GM12878 (cell line): ENCODE results near the gene OSBPL10. TPM values are rescaled to one million over a fixed set of nuclear protein-coding genes. Genes with fewer than 3 reads are reported as not detected.

Experiments
- ATAC-seq: fragments of 200-7000 bp; cut with Tn5 transposase; 3 replicates; pipeline ENCODE4 v1.9.1; 2020; ENCODE audit warnings: mild to moderate bottlenecking, moderate library complexity
- BruUV-seq: library from RNA; stranded (reverse); fragments of 400-500 nt; replicated peaks from 2 replicates; lab custom pipeline; 2021; lab: Mats Ljungman, UMichigan
- CTCF ChIA-PET: fragments of 300-600 bp; sonication (Branson Sonifier 250); formaldehyde crosslinking; extraction: SDS; loops from one replicate; lab custom pipeline; 2021; ENCODE audit warnings: inconsistent platforms; lab: Yijun Ruan, JAX
- POLR2A ChIA-PET: fragments of 350-600 bp; formaldehyde crosslinking; extraction: SDS; loops from one replicate; lab custom pipeline; 2021; ENCODE audit warnings: inconsistent platforms; lab: Charles Lee
- RAD21 ChIA-PET: fragments of 300-600 bp; sonication (Branson Sonifier 250); formaldehyde crosslinking; loops from one replicate; lab custom pipeline; 2023; ENCODE audit warnings: antibody characterized with exemption; ENCODE audit not compliant: unreplicated experiment; lab: Charles Lee
- SMC1A ChIA-PET: fragments of 300-600 bp; sonication (Branson Sonifier 250); formaldehyde crosslinking; loops from one replicate; lab custom pipeline; 2023; ENCODE audit not compliant: unreplicated experiment, uncharacterized antibody; lab: Charles Lee
- DNase-seq: peaks from one replicate; pipeline ENCODE4 v3.0.0-alpha.2; 2011; ENCODE audit warnings: low read depth, low spot score
- FAIRE-seq: peaks from 3 replicates; lab custom pipeline; 2011; peaks lifted over from hg19 to GRCh38; lab: Jason Lieb, UNC
- H2AFZ ChIP-seq: 2 replicates; pipeline ENCODE4 v1.6.0; 2011; ENCODE audit warnings: low read depth, low read length, control low read depth; ENCODE audit not compliant: control insufficient read depth
- H3K27ac ChIP-seq: 2 replicates; pipeline ENCODE4 v1.5.1; 2011; ENCODE audit warnings: control low read depth; ENCODE audit not compliant: control insufficient read depth, insufficient read depth
- H3K27me3 ChIP-seq, 2 experiments: replicated peaks in 1 of 2; 2 replicates each; pipeline versions ENCODE4 v1.6.0 to v1.6.1; 2011; ENCODE audit warnings: low read length in 1 of 2; ENCODE audit not compliant: control insufficient read depth in 2 of 2, insufficient read depth in 2 of 2
- H3K36me3 ChIP-seq, 2 experiments: 2 replicates each; pipeline ENCODE4 v1.5.1; 2011; ENCODE audit warnings: low read length in 1 of 2; ENCODE audit not compliant: control insufficient read depth in 2 of 2, insufficient read depth in 2 of 2
- H3K4me1 ChIP-seq: 2 replicates; pipeline ENCODE4 v1.6.1; 2011; ENCODE audit warnings: mild to moderate bottlenecking, low read length, moderate library complexity, mixed read lengths; ENCODE audit not compliant: control insufficient read depth, insufficient read depth
- H3K4me2 ChIP-seq: 2 replicates; pipeline ENCODE4 v1.6.0; 2011; ENCODE audit warnings: control low read depth; ENCODE audit not compliant: control insufficient read depth, insufficient read depth
- H3K4me3 ChIP-seq: fragments of 200-600 bp; sonication (generic); 2 replicates; pipeline ENCODE4 v1.5.1; 2016
- H3K79me2 ChIP-seq: 2 replicates; pipeline ENCODE4 v1.6.0; 2011; ENCODE audit warnings: low read length; ENCODE audit not compliant: control insufficient read depth, insufficient read depth
- H3K9ac ChIP-seq: 2 replicates; pipeline ENCODE4 v1.8.0; 2011; ENCODE audit warnings: low read length, control low read depth, mixed read lengths; ENCODE audit not compliant: control insufficient read depth, insufficient read depth
- H3K9me3 ChIP-seq: replicated peaks from 3 replicates; pipeline ENCODE4 v1.5.1; 2011; ENCODE audit warnings: mild to moderate bottlenecking, low read length; ENCODE audit not compliant: control insufficient read depth, insufficient read depth
- H4K20me1 ChIP-seq: 2 replicates; pipeline ENCODE4 v1.6.0; 2011; ENCODE audit not compliant: control insufficient read depth, insufficient read depth
- CREM ChIP-seq: IDR thresholded peaks from 2 replicates; pipeline ENCODE4 v1.6.1; 2014; ENCODE audit warnings: antibody characterized with exemption, low read depth
- EED ChIP-seq: sonication (generic); IDR thresholded peaks from 2 replicates; pipeline ENCODE4 v1.6.1; 2016; ENCODE audit warnings: antibody characterized with exemption, low read depth
- FOXK2 ChIP-seq: fragments of 450-650 bp; IDR thresholded peaks from 2 replicates; pipeline ENCODE4 v1.6.1; 2017; ENCODE audit warnings: mild to moderate bottlenecking, moderate library complexity
- HDAC6 ChIP-seq: fragments of 200-600 bp; sonication (generic); IDR thresholded peaks from one replicate; pipeline ENCODE4 v1.8.0; 2017; ENCODE audit warnings: antibody characterized with exemption; ENCODE audit not compliant: unreplicated experiment
- MAX ChIP-seq: IDR thresholded peaks from 2 replicates; pipeline ENCODE4 v1.6.1; 2012; ENCODE audit warnings: low read depth, low read length, improper control_type of control experiment
- MEF2A ChIP-seq: IDR thresholded peaks from 2 replicates; pipeline ENCODE4 v1.6.1; 2011; ENCODE audit warnings: low read depth, mild to moderate bottlenecking, low read length, moderate library complexity; ENCODE audit not compliant: insufficient read depth
- POU2F2 ChIP-seq: IDR thresholded peaks from 3 replicates; pipeline ENCODE4 v1.6.1; 2011; ENCODE audit warnings: low read depth, mild to moderate bottlenecking, low read length, borderline replicate concordance
- RB1 ChIP-seq: fragments of 450-650 bp; formaldehyde crosslinking; IDR thresholded peaks from 2 replicates; pipeline ENCODE4 v1.6.1; 2017; ENCODE audit warnings: mild to moderate bottlenecking, borderline replicate concordance
- RFX5 ChIP-seq: IDR thresholded peaks from 2 replicates; pipeline ENCODE4 v1.6.1; 2011; ENCODE audit warnings: low read depth, low read length, improper control_type of control experiment
- SIN3A ChIP-seq: IDR thresholded peaks from 2 replicates; pipeline ENCODE4 v1.6.1; 2012; ENCODE audit warnings: low read depth, low read length, improper control_type of control experiment
- ZNF217 ChIP-seq: fragments of 450-650 bp; IDR thresholded peaks from 2 replicates; pipeline ENCODE4 v1.6.1; 2017; ENCODE audit warnings: antibody characterized with exemption, mild to moderate bottlenecking
- WGBS: methylation state at CpG from one replicate; pipeline ENCODE4 v1.1.6; 2016; ENCODE audit warnings: low lambda C conversion rate; ENCODE audit not compliant: insufficient replicate concordance, insufficient coverage; ENCODE audit errors: missing lambda C conversion rate; 5-methylcytosine and 5-hydroxymethylcytosine counted together
- in situ Hi-C: fragments of 300-500 bp; cut with MboI; formaldehyde crosslinking; loops from 9 replicates; pipeline ENCODE4 v1.14.3; 2018; ENCODE audit warnings: mixed read lengths
- intact Hi-C: fragments of 100-400 bp; cut with micrococcal nuclease; formaldehyde crosslinking; loops from one replicate; pipeline ENCODE4 v1.14.2; 2022; ENCODE audit not compliant: unreplicated experiment
- polyA plus RNA-seq, 11 experiments: library from polyadenylated mRNA; depleted of rRNA in 4 of 11; unstranded in 6 of 11; stranded (reverse) in 5 of 11; fragments of >200 nt; fragmentation: Nextera tagmentation in 4 of 11; fragmentation: Illumina TruSeq in 1 of 11; extraction: Ambion mirVana in 4 of 11; extraction: Trizol in 1 of 11; gene quantifications; 1 replicate in 1 of 11; 2 replicates in 10 of 11; pipeline versions ENCODE4 v1.2.1 to v1.2.3, GENCODE V29; 2011 to 2016; ENCODE audit warnings: inconsistent platforms in 2 of 11, missing spikeins in 2 of 11, low read depth in 1 of 11
- total RNA-seq, 4 experiments: library from RNA; depleted of rRNA in 3 of 4; stranded (reverse); fragments of >200 nt in 3 of 4; fragmentation: Illumina TruSeq in 1 of 4; extraction: Trizol in 1 of 4; gene quantifications; 2 replicates each; pipeline versions ENCODE4 v1.2.1 to v1.2.3, GENCODE V29; 2013 to 2021
- TF ChIP-seq, protein P1 (sequence below): fragments of 450-650 bp; IDR thresholded peaks from 2 replicates; pipeline ENCODE4 v1.6.1; 2017; ENCODE audit warnings: mild to moderate bottlenecking, low read depth, inconsistent platforms; ENCODE audit not compliant: poor library complexity, severe bottlenecking

OSBPL10 gene
- total and polyA plus RNA-seq, 10 of the 15 experiments (the other 5 are each of a cell fraction or from before 2014, with no cell fraction given): 0.03 to 0.25 (median 0.09) TPM; not detected in 5

DNA sequence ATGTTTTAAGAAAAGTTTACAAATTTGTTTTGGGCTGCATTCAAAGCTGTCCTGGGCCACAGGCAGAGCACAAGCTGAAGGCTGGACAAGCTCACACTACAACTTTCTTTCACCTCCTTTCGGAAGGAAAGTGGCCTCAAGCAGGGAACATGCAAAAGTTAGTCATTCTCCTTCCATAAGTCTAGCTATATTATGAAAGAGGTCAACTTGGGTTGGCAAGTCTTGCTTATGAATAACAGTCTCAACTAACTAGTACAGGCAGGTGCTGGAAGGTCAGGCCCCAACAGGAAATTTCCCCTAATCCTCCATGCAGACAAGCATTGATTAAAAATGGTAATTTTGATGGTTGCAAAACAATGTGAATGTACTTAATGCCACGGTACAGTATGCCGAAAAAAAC is 69.4 kb downstream of the OSBPL10 start (continued):
- TF ChIP-seq FOXK2: no peak
- TF ChIP-seq MEF2A: no peak

- in situ Hi-C loops: no loop called here
- Histone ChIP-seq H2AFZ (no peak overlapping the region), H3K4me1 (no peaks in the 10 kb centered on the region)
Observed at GRCh38 chr3:31911124-31911523, 69.9 kb downstream of the OSBPL10 start.

More at GRCh38 chr3:31911124-31911523, 69.9 kb downstream of the OSBPL10 start:
- POLR2A ChIA-PET: no interaction called here
- no peaks in the 10 kb centered on the region for H3K79me2 ChIP-seq
- no peaks in the 10 kb centered on the region for H3K9me3 ChIP-seq
- BruUV-seq: no TSS peak
- CTCF ChIA-PET: interaction anchor here (0.8 kb wide), 1 partner anchor 29 kb away, joined by 5 read pairs; no protein-coding TSS in a partner anchor
- H3K36me3 ChIP-seq: no peaks in the 10 kb centered on the region
- no peak for FAIRE-seq
- no peaks in the 10 kb centered on the region for H3K27me3 ChIP-seq
- SMC1A ChIA-PET: interaction anchor here (0.9 to 1.1 kb wide), 2 partner anchors 9 to 20 kb away, joined by 3 read pairs; no protein-coding TSS in a partner anchor
- RAD21 ChIA-PET: no interaction called here
- intact Hi-C loops: no loop called here
- WGBS: 60% methylated on average over 3 of the region's 3 CpGs
- H3K27ac ChIP-seq: no peak overlapping the region
- DNase-seq: no peak
- ATAC-seq: no peak
- H3K4me3 ChIP-seq: no peak overlapping the region
- no peaks in the 10 kb centered on the region for H4K20me1 ChIP-seq
- no peak overlapping the region for H3K9ac ChIP-seq
- TF ChIP-seq RB1 (no peak), RFX5 (no peak), ZNF217 (no peak), SIN3A (no peak), EED (no peak), HDAC6 (no peak), POU2F2 (no peak), CREM (no peak), MAX (no peak)
- TF ChIP-seq, protein P1, sequence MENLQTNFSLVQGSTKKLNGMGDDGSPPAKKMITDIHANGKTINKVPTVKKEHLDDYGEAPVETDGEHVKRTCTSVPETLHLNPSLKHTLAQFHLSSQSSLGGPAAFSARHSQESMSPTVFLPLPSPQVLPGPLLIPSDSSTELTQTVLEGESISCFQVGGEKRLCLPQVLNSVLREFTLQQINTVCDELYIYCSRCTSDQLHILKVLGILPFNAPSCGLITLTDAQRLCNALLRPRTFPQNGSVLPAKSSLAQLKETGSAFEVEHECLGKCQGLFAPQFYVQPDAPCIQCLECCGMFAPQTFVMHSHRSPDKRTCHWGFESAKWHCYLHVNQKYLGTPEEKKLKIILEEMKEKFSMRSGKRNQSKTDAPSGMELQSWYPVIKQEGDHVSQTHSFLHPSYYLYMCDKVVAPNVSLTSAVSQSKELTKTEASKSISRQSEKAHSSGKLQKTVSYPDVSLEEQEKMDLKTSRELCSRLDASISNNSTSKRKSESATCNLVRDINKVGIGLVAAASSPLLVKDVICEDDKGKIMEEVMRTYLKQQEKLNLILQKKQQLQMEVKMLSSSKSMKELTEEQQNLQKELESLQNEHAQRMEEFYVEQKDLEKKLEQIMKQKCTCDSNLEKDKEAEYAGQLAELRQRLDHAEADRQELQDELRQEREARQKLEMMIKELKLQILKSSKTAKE: no peak
- TF ChIP-seq, all 136 proteins: peak for 0
- H3K4me2 ChIP-seq: no peak overlapping the region
